ENCODE data around the gene GSTCD.

DNA sequence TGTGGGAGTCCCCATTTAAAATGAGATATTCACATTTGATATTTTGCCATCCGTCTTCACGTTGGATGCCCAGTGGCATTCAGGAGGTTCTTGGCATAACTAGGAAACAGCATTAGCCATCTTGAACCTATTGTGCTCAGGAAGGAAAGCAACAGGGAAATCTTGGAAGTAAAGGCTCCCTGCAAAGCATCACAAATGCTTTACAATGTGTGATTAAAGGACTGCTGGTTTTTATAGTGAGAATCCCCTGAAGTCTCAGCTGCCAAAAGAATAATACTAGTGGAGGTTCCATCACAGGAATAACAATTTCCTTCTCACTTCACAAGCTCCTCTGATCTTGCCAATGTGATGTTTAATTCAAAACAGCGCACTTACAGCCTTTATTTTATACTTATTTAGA lies 137.0 kb downstream of the GSTCD start:
- TF ChIP-seq, protein P1, sequence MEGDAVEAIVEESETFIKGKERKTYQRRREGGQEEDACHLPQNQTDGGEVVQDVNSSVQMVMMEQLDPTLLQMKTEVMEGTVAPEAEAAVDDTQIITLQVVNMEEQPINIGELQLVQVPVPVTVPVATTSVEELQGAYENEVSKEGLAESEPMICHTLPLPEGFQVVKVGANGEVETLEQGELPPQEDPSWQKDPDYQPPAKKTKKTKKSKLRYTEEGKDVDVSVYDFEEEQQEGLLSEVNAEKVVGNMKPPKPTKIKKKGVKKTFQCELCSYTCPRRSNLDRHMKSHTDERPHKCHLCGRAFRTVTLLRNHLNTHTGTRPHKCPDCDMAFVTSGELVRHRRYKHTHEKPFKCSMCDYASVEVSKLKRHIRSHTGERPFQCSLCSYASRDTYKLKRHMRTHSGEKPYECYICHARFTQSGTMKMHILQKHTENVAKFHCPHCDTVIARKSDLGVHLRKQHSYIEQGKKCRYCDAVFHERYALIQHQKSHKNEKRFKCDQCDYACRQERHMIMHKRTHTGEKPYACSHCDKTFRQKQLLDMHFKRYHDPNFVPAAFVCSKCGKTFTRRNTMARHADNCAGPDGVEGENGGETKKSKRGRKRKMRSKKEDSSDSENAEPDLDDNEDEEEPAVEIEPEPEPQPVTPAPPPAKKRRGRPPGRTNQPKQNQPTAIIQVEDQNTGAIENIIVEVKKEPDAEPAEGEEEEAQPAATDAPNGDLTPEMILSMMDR (IDR thresholded peaks at IDR 0.05 in 8 of 11, conservative IDR thresholded peaks at IDR 0.05 in 3 of 11), result no peak
- TF ChIP-seq POLR2AphosphoS5 (IDR thresholded peaks at IDR 0.05), result no peak
